ENCODE results near the gene NHLRC4.

The NHLRC4 gene

DNA sequence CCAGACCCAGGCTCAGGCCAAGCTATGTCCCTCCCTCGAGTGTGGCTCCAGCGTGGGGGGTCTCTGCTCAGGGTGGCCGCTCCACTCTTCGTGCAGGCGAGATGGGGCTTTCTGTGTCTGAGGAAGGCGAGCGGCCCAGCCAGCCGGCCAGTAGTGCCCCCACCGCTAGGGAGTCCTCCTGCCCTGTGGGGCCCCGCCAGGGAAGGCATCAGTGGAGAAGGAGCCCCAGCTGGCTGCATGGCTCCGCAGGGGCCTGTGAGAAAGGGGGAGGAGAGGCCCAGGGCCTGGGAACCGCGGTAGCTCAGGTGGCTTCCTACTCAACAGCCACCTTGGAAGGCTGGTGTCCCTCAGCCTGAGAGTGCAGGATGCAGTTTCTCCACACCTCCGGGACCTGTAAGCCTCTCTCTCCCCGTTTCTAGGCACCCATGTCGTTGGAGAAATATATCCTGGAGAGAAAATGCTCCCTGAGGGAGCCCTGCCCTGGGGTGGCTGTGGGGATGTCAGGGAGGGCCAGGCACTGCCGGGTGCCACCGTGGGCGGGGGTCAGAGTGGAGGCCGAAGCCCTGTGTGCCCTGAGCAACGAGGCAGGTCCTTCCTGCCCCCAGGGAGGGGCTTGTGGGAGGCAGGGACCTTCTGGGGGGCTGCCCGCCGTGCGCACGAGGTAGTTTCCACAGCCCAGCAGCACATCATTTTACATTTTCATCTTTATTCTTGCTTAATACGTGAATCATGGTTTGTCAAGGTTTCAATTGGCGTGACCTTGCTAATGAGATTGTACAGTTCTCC lies 6.3 kb downstream of the NHLRC4 start:
- no peak for DNase-seq (ENCODE audit: low read depth)
- no peak overlapping the region for H3K4me3 ChIP-seq (ENCODE audit: low read length)
- TF ChIP-seq, protein P1, sequence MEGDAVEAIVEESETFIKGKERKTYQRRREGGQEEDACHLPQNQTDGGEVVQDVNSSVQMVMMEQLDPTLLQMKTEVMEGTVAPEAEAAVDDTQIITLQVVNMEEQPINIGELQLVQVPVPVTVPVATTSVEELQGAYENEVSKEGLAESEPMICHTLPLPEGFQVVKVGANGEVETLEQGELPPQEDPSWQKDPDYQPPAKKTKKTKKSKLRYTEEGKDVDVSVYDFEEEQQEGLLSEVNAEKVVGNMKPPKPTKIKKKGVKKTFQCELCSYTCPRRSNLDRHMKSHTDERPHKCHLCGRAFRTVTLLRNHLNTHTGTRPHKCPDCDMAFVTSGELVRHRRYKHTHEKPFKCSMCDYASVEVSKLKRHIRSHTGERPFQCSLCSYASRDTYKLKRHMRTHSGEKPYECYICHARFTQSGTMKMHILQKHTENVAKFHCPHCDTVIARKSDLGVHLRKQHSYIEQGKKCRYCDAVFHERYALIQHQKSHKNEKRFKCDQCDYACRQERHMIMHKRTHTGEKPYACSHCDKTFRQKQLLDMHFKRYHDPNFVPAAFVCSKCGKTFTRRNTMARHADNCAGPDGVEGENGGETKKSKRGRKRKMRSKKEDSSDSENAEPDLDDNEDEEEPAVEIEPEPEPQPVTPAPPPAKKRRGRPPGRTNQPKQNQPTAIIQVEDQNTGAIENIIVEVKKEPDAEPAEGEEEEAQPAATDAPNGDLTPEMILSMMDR (IDR thresholded peaks at IDR 0.05; ENCODE audit: insufficient read depth, low read depth, low read length, missing control alignments), result no peak

DNA sequence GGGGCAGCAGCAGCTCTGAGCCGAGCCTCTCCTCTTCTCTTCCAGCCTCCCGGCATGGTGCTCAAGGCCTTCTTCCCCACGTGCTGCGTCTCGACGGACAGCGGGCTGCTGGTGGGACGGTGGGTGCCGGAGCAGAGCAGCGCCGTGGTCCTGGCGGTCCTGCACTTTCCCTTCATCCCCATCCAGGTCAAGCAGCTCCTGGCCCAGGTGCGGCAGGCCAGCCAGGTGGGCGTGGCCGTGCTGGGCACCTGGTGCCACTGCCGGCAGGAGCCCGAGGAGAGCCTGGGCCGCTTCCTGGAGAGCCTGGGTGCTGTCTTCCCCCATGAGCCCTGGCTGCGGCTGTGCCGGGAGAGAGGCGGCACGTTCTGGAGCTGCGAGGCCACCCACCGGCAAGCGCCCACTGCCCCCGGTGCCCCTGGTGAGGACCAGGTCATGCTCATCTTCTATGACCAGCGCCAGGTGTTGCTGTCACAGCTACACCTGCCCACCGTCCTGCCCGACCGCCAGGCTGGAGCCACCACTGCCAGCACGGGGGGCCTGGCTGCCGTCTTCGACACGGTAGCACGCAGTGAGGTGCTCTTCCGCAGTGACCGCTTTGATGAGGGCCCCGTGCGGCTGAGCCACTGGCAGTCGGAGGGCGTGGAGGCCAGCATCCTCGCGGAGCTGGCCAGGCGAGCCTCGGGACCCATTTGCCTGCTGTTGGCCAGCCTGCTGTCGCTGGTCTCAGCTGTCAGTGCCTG lies 7.4 kb downstream of the NHLRC4 start:
- DNase-seq (ENCODE audit: low read depth), result no peak
- no peak overlapping the region for H3K4me3 ChIP-seq (ENCODE audit: low read length)
- TF ChIP-seq, protein P1 (IDR thresholded peaks at IDR 0.05; ENCODE audit: insufficient read depth, low read depth, low read length, missing control alignments), result no peak

- no peak for DNase-seq (ENCODE audit: low read depth)
- TF ChIP-seq, protein P1 (IDR thresholded peaks at IDR 0.05; ENCODE audit: insufficient read depth, low read depth, low read length, missing control alignments), result no peak
- no peak overlapping the region for H3K4me3 ChIP-seq (ENCODE audit: low read length)
Measured at GRCh38 chr16:575354-576196, 8.8 kb downstream of the NHLRC4 start.

GRCh38 chr16:576197-576822 lies 9.5 kb downstream of the NHLRC4 start:
- TF ChIP-seq, protein P1 (IDR thresholded peaks at IDR 0.05; ENCODE audit: insufficient read depth, low read depth, low read length, missing control alignments), result no peak
- H3K4me3 ChIP-seq (ENCODE audit: low read length), result no peak overlapping the region
- DNase-seq (ENCODE audit: low read depth), result no peak

DNA sequence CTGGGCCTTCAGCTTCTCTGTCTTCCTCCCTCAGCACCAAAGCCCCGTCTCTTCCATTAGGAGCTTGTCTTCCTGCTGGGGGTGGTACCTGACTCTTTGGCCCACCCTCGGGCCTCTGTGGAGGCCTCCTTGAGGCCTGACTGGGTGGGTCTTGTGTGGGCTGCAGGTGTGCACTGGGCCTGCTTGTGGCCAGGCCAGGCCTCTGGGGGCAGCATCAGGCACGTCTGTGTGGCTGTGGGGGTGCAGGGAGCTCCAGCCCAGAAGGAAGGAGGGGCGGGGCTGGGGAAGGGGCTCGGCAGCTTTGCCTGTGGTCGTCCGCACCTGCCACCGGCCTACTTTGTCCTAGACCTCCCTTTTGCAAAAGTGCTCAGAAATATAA lies 10.0 kb downstream of the NHLRC4 start:
- no peak overlapping the region for H3K4me3 ChIP-seq (ENCODE audit: low read length)
- TF ChIP-seq, protein P1 (IDR thresholded peaks at IDR 0.05; ENCODE audit: insufficient read depth, low read depth, low read length, missing control alignments), result no peak
- no peak for DNase-seq (ENCODE audit: low read depth)

DNA sequence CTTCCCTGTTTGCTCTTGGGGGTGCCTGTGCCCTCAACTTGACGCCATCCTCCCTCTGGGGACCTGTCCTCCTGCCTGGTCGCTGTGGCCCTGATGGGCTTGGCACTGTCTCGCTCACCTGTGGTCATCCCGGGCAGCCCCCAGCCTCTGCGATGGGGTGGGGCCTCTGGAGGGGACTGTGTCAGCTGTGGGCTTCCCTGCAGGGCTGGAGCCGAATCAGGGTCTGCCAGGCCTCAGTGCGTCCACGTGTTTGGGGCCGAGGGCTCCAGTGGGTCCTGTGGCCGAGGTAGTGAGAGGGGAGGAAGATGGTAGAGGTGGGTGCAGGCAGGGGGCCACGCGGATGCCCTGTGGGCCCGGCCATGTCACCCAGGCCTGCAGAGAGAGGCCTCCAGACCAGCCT lies 11.0 kb downstream of the NHLRC4 start:
- no peak for DNase-seq (ENCODE audit: low read depth)
- no peak overlapping the region for H3K4me3 ChIP-seq (ENCODE audit: low read length)
- TF ChIP-seq, protein P1 (IDR thresholded peaks at IDR 0.05; ENCODE audit: insufficient read depth, low read depth, low read length, missing control alignments), result no peak
